WTC11 (cell line): ENCODE results near the gene PLA2G12A. TPM values are rescaled to one million over a fixed set of nuclear protein-coding genes. Genes with fewer than 3 reads are reported as not detected.

ENCODE experiments used
- ATAC-seq: fragments of 200-7000 bp; cut with Tn5 transposase; 2 replicates; pipeline ENCODE4 v1.10.0; 2021; ENCODE audit warnings: mild to moderate bottlenecking, moderate library complexity
- CTCF ChIA-PET: fragments of 300-600 bp; sonication (Branson Sonifier 250); formaldehyde crosslinking; loops from one replicate; lab custom pipeline; 2021; ENCODE audit warnings: antibody characterized with exemption; lab: Charles Lee
- POLR2A ChIA-PET: fragments of 350-600 bp; sonication (Branson Sonifier 250); formaldehyde crosslinking; loops from one replicate; lab custom pipeline; 2021; ENCODE audit warnings: antibody characterized with exemption; lab: Charles Lee
- DNase-seq: peaks from one replicate; pipeline ENCODE4 v3.0.0; 2021; ENCODE audit warnings: low spot score
- H3K27ac Mint-ChIP-seq: 2 replicates; pipeline ENCODE4 v1.8.0; 2021; ENCODE audit warnings: mixed read lengths
- H3K27me3 Mint-ChIP-seq: 2 replicates; pipeline ENCODE4 v1.8.0; 2021; ENCODE audit warnings: low read depth, mild to moderate bottlenecking, moderate library complexity, mixed read lengths
- H3K36me3 Mint-ChIP-seq: 2 replicates; pipeline ENCODE4 v1.8.0; 2021; ENCODE audit warnings: mixed read lengths
- H3K4me1 Mint-ChIP-seq: 2 replicates; pipeline ENCODE4 v1.8.0; 2022; ENCODE audit warnings: mixed read lengths
- H3K4me3 Mint-ChIP-seq: 2 replicates; pipeline ENCODE4 v1.8.0; 2021; ENCODE audit warnings: mild to moderate bottlenecking, moderate library complexity, mixed read lengths
- H3K9me3 Mint-ChIP-seq: 2 replicates; pipeline ENCODE4 v1.8.0; 2021; ENCODE audit warnings: mixed read lengths
- ATF3 ChIP-seq: sonication (generic); formaldehyde crosslinking; conservative IDR thresholded peaks from 2 replicates; pipeline ENCODE4 v1.8.1; 2022; ENCODE audit warnings: mild to moderate bottlenecking, missing genetic modification reagents
- ATF6 ChIP-seq: sonication (generic); formaldehyde crosslinking; IDR thresholded peaks from 2 replicates; pipeline ENCODE4 v1.8.1; 2023; ENCODE audit warnings: mild to moderate bottlenecking, missing genetic modification reagents
- CBFB ChIP-seq: sonication (generic); formaldehyde crosslinking; IDR thresholded peaks from 2 replicates; pipeline ENCODE4 v1.8.1; 2022; ENCODE audit warnings: mild to moderate bottlenecking, low read depth, missing genetic modification reagents
- CDX4 ChIP-seq: fragments of 250-450 bp; sonication (Bioruptor Pico); IDR thresholded peaks from 2 replicates; pipeline ENCODE4 v1.9.0; 2021; ENCODE audit warnings: moderate library complexity, mild to moderate bottlenecking, inconsistent platforms, borderline replicate concordance
- CTCF ChIP-seq: fragments of 200-600 bp; IDR thresholded peaks from 2 replicates; pipeline ENCODE4 v1.8.0; 2022; ENCODE audit warnings: antibody characterized with exemption
- ERG ChIP-seq: fragments of 250-450 bp; sonication (Bioruptor Pico); IDR thresholded peaks from 2 replicates; pipeline ENCODE4 v1.8.0; 2021; ENCODE audit warnings: mild to moderate bottlenecking
- ETV6 ChIP-seq: sonication (generic); formaldehyde crosslinking; IDR thresholded peaks from 2 replicates; pipeline ENCODE4 v1.8.1; 2022; ENCODE audit warnings: mild to moderate bottlenecking, missing genetic modification reagents
- HMGXB4 ChIP-seq: sonication (generic); formaldehyde crosslinking; IDR thresholded peaks from 2 replicates; pipeline ENCODE4 v1.8.1; 2023; ENCODE audit warnings: mild to moderate bottlenecking, moderate library complexity, missing genetic modification reagents
- IRF1 ChIP-seq: sonication (generic); formaldehyde crosslinking; IDR thresholded peaks from 2 replicates; pipeline ENCODE4 v1.8.0; 2023; ENCODE audit warnings: missing genetic modification reagents
- MLX ChIP-seq: sonication (generic); formaldehyde crosslinking; IDR thresholded peaks from 2 replicates; pipeline ENCODE4 v1.8.1; 2023; ENCODE audit warnings: mild to moderate bottlenecking, missing genetic modification reagents, moderate library complexity
- NFE2L1 ChIP-seq: sonication (generic); formaldehyde crosslinking; IDR thresholded peaks from 2 replicates; pipeline ENCODE4 v1.8.1; 2023; ENCODE audit warnings: missing genetic modification reagents
- OVOL2 ChIP-seq: fragments of 250-450 bp; sonication (Bioruptor Pico); IDR thresholded peaks from 2 replicates; pipeline ENCODE4 v1.9.0; 2021; ENCODE audit warnings: mild to moderate bottlenecking, borderline replicate concordance
- TCF7 ChIP-seq: sonication (generic); formaldehyde crosslinking; IDR thresholded peaks from 2 replicates; pipeline ENCODE4 v1.8.0; 2022; ENCODE audit warnings: mild to moderate bottlenecking, low read depth, missing genetic modification reagents, moderate library complexity
- TP53 ChIP-seq: sonication (generic); formaldehyde crosslinking; IDR thresholded peaks from 2 replicates; pipeline ENCODE4 v1.8.1; 2023; ENCODE audit warnings: mild to moderate bottlenecking, missing genetic modification reagents
- USF2 ChIP-seq: sonication (generic); formaldehyde crosslinking; IDR thresholded peaks from 2 replicates; pipeline ENCODE4 v1.8.1; 2023; ENCODE audit warnings: mild to moderate bottlenecking, missing genetic modification reagents, moderate library complexity
- ZNF281 ChIP-seq: sonication (generic); formaldehyde crosslinking; IDR thresholded peaks from 2 replicates; pipeline ENCODE4 v1.8.0; 2023; ENCODE audit warnings: mild to moderate bottlenecking, missing genetic modification reagents
- ZNF396 ChIP-seq: fragments of 250-450 bp; sonication (Bioruptor Pico); IDR thresholded peaks from 2 replicates; pipeline ENCODE4 v1.8.0; 2021; ENCODE audit warnings: mild to moderate bottlenecking, moderate library complexity, borderline replicate concordance
- total RNA-seq: library from RNA; stranded (reverse); gene quantifications from 3 replicates; pipeline ENCODE4 v1.2.3, GENCODE V29; 2021

PLA2G12A gene
- total RNA-seq, 1 experiment from 2014 or later: 47.3 TPM

GRCh38 chr4:109729718-109730618 lies at the start of gene PLA2G12A (continued):
- no peak for TF ChIP-seq ZNF281 (CRISPR knock-in tag)
- TF ChIP-seq HMGXB4 (CRISPR knock-in tag): peak; percentile 67
- TF ChIP-seq TCF7 (CRISPR knock-in tag): no peak
- TF ChIP-seq OVOL2 (CRISPR knock-in tag): no peak
- TF ChIP-seq ZNF396 (CRISPR knock-in tag): no peak
- TF ChIP-seq ATF3 (CRISPR knock-in tag): no peak
- no peak for TF ChIP-seq IRF1 (CRISPR knock-in tag)
- no peak for TF ChIP-seq NFE2L1 (CRISPR knock-in tag)
- no peak for TF ChIP-seq ATF6 (CRISPR knock-in tag)
- TF ChIP-seq ERG (CRISPR knock-in tag): no peak
- no peak for TF ChIP-seq CBFB (CRISPR knock-in tag)
- TF ChIP-seq USF2 (CRISPR knock-in tag): peak; percentile 79

- Mint-ChIP-seq H3K4me1 (peaks cover 4% of the 10 kb centered on the region; the same call in 1 of the 2 replicates), H3K4me3 (no peak overlapping the region), H3K36me3 (no peaks in the 10 kb centered on the region), H3K9me3 (peaks cover 3% of the 10 kb centered on the region; the same call in 1 of the 2 replicates), H3K27me3 (peaks cover 11% of the 10 kb centered on the region), H3K27ac (no peak overlapping the region)
- ChIA-PET POLR2A (interaction anchor here (0.9 kb wide), 1 partner anchor 62 kb away, joined by 3 read pairs; the partner anchor contains the start of gene CASP6), CTCF (no interaction called here)
- DNase-seq (no peak), ATAC-seq (no peak)
- no peak for TF ChIP-seq HMGXB4 (CRISPR knock-in tag)
- TF ChIP-seq CTCF: no peak
- no peak for TF ChIP-seq CDX4 (CRISPR knock-in tag)
- no peak for TF ChIP-seq ETV6
- no peak for TF ChIP-seq TP53 (CRISPR knock-in tag)
- no peak for TF ChIP-seq MLX (CRISPR knock-in tag)
Observed at GRCh38 chr4:109764789-109765402, 35.0 kb upstream of the PLA2G12A start.
